ENCODE measurements around the gene MLXIPL.

The MLXIPL gene

GRCh38 chr7:73648593-73649332 lies 24.4 kb upstream of the MLXIPL start:
- H4K20me1 ChIP-seq: peaks cover 0 to 27% (median 11%) of the 10 kb centered on the region in 11 experiments; a peak in 11 of 22 replicates
- H3K4me3 ChIP-seq: 0 out of 20 replicates have a peak overlapping the region, but pooled peaks of 1 of the 10 experiments have one; percentile 46
- no peak overlapping the region for H3K27ac ChIP-seq
- no peaks in the 10 kb centered on the region for H3K36me3 ChIP-seq
- H3K4me2 ChIP-seq: no peak overlapping the region
- no peaks in the 10 kb centered on the region for H3K9me3 ChIP-seq (replicated peaks in 1 of 11)
- no peak overlapping the region for H3K9ac ChIP-seq
- no peak for TF ChIP-seq Cebpa-rat (IDR thresholded peaks at IDR 0.05)
- peaks cover 0 to 31% (median 14%) of the 10 kb centered on the region in 10 experiments; a peak in 16 of 20 replicates for H3K4me1 ChIP-seq
- H3K27me3 ChIP-seq: peaks cover 43 to 77% (median 62%) of the 10 kb centered on the region in 11 experiments

- Histone ChIP-seq H3K4me3 (peak overlapping the region; percentile 38 to 63 (median 52)), H3K9me3 (replicated peaks in 1 of 11) (peaks cover 0 to under 1% (median 0%) of the 10 kb centered on the region in 11 experiments; a peak in 1 of 22 replicates), H3K9ac (peak overlapping the region in 10 of 11 experiments; percentile 42 to 72 (median 56); a peak in 16 of 22 replicates), H3K27me3 (peaks cover 43 to 80% (median 62%) of the 10 kb centered on the region in 11 experiments), H3K4me2 (peak overlapping the region; percentile 66 to 89 (median 83)), H3K36me3 (no peaks in the 10 kb centered on the region), H3K4me1 (peaks cover 0 to 31% (median 14%) of the 10 kb centered on the region in 10 experiments; a peak in 16 of 20 replicates), H4K20me1 (peaks cover 0 to 27% (median 11%) of the 10 kb centered on the region in 11 experiments; a peak in 11 of 22 replicates), H3K27ac (no peak overlapping the region)
- TF ChIP-seq Cebpa-rat (IDR thresholded peaks at IDR 0.05): no peak
These were observed 23.6 kb upstream of the MLXIPL start for GRCh38 chr7:73647725-73648592.

- H3K36me3 ChIP-seq: no peaks in the 10 kb centered on the region
- H4K20me1 ChIP-seq: peaks cover 0 to 27% (median 11%) of the 10 kb centered on the region in 11 experiments; a peak in 11 of 22 replicates
- H3K4me2 ChIP-seq: peak overlapping the region; percentile 66 to 89 (median 83); a peak in 18 of 22 replicates
- H3K27ac ChIP-seq: no peak overlapping the region
- H3K27me3 ChIP-seq: peaks cover 43 to 80% (median 62%) of the 10 kb centered on the region in 11 experiments
- TF ChIP-seq Cebpa-rat (IDR thresholded peaks at IDR 0.05): no peak
- peak overlapping the region in 3 of 10 experiments; percentile 49 to 63 (median 56); a peak in 6 of 20 replicates for H3K4me3 ChIP-seq
- H3K9me3 ChIP-seq (replicated peaks in 1 of 11): peaks cover under 1 to 10% (median 3%) of the 10 kb centered on the region in 11 experiments; a peak in 18 of 22 replicates
- H3K9ac ChIP-seq: peak overlapping the region in 1 of 11 experiments; percentile 64; a peak in 1 of 22 replicates
- peaks cover 0 to 31% (median 14%) of the 10 kb centered on the region in 10 experiments; a peak in 16 of 20 replicates for H3K4me1 ChIP-seq
These were observed 22.7 kb upstream of the MLXIPL start for GRCh38 chr7:73646785-73647724.

- peaks cover 14 to 23% (median 16%) of the 10 kb centered on the region in 11 experiments for H3K9me3 ChIP-seq (replicated peaks in 1 of 11)
- TF ChIP-seq Cebpa-rat (IDR thresholded peaks at IDR 0.05): no peak
- H3K4me1 ChIP-seq: peaks cover 0 to 31% (median 14%) of the 10 kb centered on the region in 10 experiments; a peak in 16 of 20 replicates
- H3K27me3 ChIP-seq: peaks cover 43 to 71% (median 59%) of the 10 kb centered on the region in 11 experiments
- no peak overlapping the region for H3K27ac ChIP-seq
- peak overlapping the region in 3 of 11 experiments; percentile 29 to 50 (median 48); a peak in 7 of 22 replicates for H3K4me2 ChIP-seq
- no peaks in the 10 kb centered on the region for H3K36me3 ChIP-seq
- H3K9ac ChIP-seq: no peak overlapping the region
- peaks cover 0 to 27% (median 11%) of the 10 kb centered on the region in 11 experiments; a peak in 11 of 22 replicates for H4K20me1 ChIP-seq
- H3K4me3 ChIP-seq: no peak overlapping the region
These were observed 21.4 kb upstream of the MLXIPL start for GRCh38 chr7:73645643-73646174.

- no peak for TF ChIP-seq Cebpa-rat (IDR thresholded peaks at IDR 0.05)
- Histone ChIP-seq H3K36me3 (no peaks in the 10 kb centered on the region), H3K27me3 (peaks cover 36 to 62% (median 50%) of the 10 kb centered on the region in 11 experiments)
These were observed 20.5 kb upstream of the MLXIPL start for GRCh38 chr7:73644688-73645286.

GRCh38 chr7:73642834-73643233 lies 18.5 kb upstream of the MLXIPL start:
- Histone ChIP-seq H3K4me2 (no peak overlapping the region), H3K9me3 (replicated peaks in 1 of 11) (peaks cover 15 to 31% (median 21%) of the 10 kb centered on the region in 11 experiments), H3K4me1 (peaks cover 0 to 35% (median 10%) of the 10 kb centered on the region in 10 experiments; a peak in 16 of 20 replicates), H3K4me3 (no peak overlapping the region), H3K9ac (no peak overlapping the region), H4K20me1 (peaks cover 0 to 23% (median 11%) of the 10 kb centered on the region in 11 experiments; a peak in 10 of 22 replicates), H3K27me3 (peaks cover 18 to 43% (median 30%) of the 10 kb centered on the region in 11 experiments), H3K27ac (no peak overlapping the region), H3K36me3 (no peaks in the 10 kb centered on the region)
- TF ChIP-seq Cebpa-rat (IDR thresholded peaks at IDR 0.05): no peak

More at GRCh38 chr7:73644688-73645286, 20.5 kb upstream of the MLXIPL start:
- H3K9me3 ChIP-seq (replicated peaks in 1 of 11): peaks cover 15 to 31% (median 21%) of the 10 kb centered on the region in 11 experiments
- H3K27ac ChIP-seq: no peak overlapping the region
- peak overlapping the region in 2 of 11 experiments; percentile 48 to 50; a peak in 3 of 22 replicates for H3K4me2 ChIP-seq
- no peak overlapping the region for H3K4me3 ChIP-seq
- no peak overlapping the region for H3K9ac ChIP-seq
- peaks cover 0 to 26% (median 11%) of the 10 kb centered on the region in 11 experiments; a peak in 11 of 22 replicates for H4K20me1 ChIP-seq
- H3K4me1 ChIP-seq: peaks cover 0 to 28% (median 13%) of the 10 kb centered on the region in 10 experiments; a peak in 16 of 20 replicates

GRCh38 chr7:73638911-73639310 lies 14.6 kb upstream of the MLXIPL start:
- H3K36me3 ChIP-seq: no peaks in the 10 kb centered on the region
- peaks cover 15 to 31% (median 21%) of the 10 kb centered on the region in 11 experiments for H3K9me3 ChIP-seq (replicated peaks in 1 of 11)
- peaks cover 0 to 40% (median 17%) of the 10 kb centered on the region in 10 experiments; a peak in 13 of 20 replicates for H3K4me1 ChIP-seq
- no peak overlapping the region; a peak in 1 of 22 replicates for H3K27ac ChIP-seq
- H3K9ac ChIP-seq: 0 out of 22 replicates have a peak overlapping the region, but pooled peaks of 1 of the 11 experiments have one; percentile 9
- peak overlapping the region in 6 of 11 experiments; percentile 1 to 61 (median 55); a peak in 10 of 22 replicates for H3K4me2 ChIP-seq
- peaks cover 0 to 4% (median 0%) of the 10 kb centered on the region in 11 experiments; a peak in 2 of 22 replicates for H3K27me3 ChIP-seq
- TF ChIP-seq Cebpa-rat (IDR thresholded peaks at IDR 0.05): no peak
- no peaks in the 10 kb centered on the region for H4K20me1 ChIP-seq
- no peak overlapping the region for H3K4me3 ChIP-seq

Data from BLaER1 treated with 17β-estradiol and CSF1 and Interleukin-3, amounts not matched to agents 10 nM and 100 nM (cell line).